ENCODE results near the gene RPS17. TPM values are rescaled to one million over a fixed set of nuclear protein-coding genes. Genes with fewer than 3 reads are reported as not detected.
A peak's percentile ranks its signal among the peaks of the same experiment; 100 is the strongest.

The RPS17 gene
- total RNA-seq: 1,000 to 10,000 TPM in 1 of 2 donors, 100 to 1,000 TPM in 1; 987 to 1,378 TPM

GRCh38 chr15:82540055-82540983 lies at the start of gene RPS17:
Gene RPS17 (minus strand): TSS chr15:82540457. CDS start chr15:82540428, 29 bp downstream.
- Histone ChIP-seq H3K4me3 (peak within 1 kb of the TSS; percentile 59 to 95), H3K36me3 (replicated peaks in 1 of 2; ENCODE audit: insufficient read depth in 1 of 2, low read depth in 2 of 2) (peaks cover 8 to 23% of the 10 kb centered on the region in 2 donors), H3K4me1 (peaks cover 23% of the 10 kb centered on the region), H3K27ac (peak within 1 kb of the TSS; percentile 49 to 87 (median 83)), H3K27me3 (no peaks in the 10 kb centered on the region), H3K9me3 (no peaks in the 10 kb centered on the region)
- TF ChIP-seq POLR2A (IDR thresholded peaks at IDR 0.05): peak; percentile 74 to 97 (median 96)
- peak; percentile 99 to 100 (median 99) for TF ChIP-seq CTCF (IDR thresholded peaks at IDR 0.05)
- DNase-seq (peak; percentile 96 to 98 (median 97)), ATAC-seq (peak; percentile 96)
- 0% methylated on average over 22 to 81 of the region's 81 CpGs for WGBS, 2 donors
- intact Hi-C loops (cut with DNase I): no loop called here

- Histone ChIP-seq H3K27ac (no peak overlapping the region), H3K9me3 (no peaks in the 10 kb centered on the region), H3K36me3 (replicated peaks in 1 of 2; ENCODE audit: insufficient read depth in 1 of 2, low read depth in 2 of 2) (no peaks in the 10 kb centered on the region), H3K27me3 (no peaks in the 10 kb centered on the region), H3K4me3 (no peak overlapping the region), H3K4me1 (no peaks in the 10 kb centered on the region)
- DNase-seq: no peak
- intact Hi-C loops (cut with DNase I): no loop called here
- no peak for TF ChIP-seq CTCF (IDR thresholded peaks at IDR 0.05)
- no peak for TF ChIP-seq POLR2A (IDR thresholded peaks at IDR 0.05)
- 79 to 83% methylated on average over 4 of the region's 4 CpGs for WGBS, 2 donors
- no peak for ATAC-seq
These were observed 47.5 kb upstream of the RPS17 start for GRCh38 chr15:82587805-82588204.

GRCh38 chr15:82585072-82585471 lies 44.8 kb upstream of the RPS17 start:
- WGBS, 2 donors: 39 to 49% methylated on average over 3 of the region's 3 CpGs
- no peak overlapping the region for H3K4me3 ChIP-seq
- intact Hi-C loops (cut with DNase I): no loop called here
- H3K36me3 ChIP-seq (replicated peaks in 1 of 2; ENCODE audit: insufficient read depth in 1 of 2, low read depth in 2 of 2): no peaks in the 10 kb centered on the region
- no peak overlapping the region for H3K27ac ChIP-seq
- TF ChIP-seq CTCF (IDR thresholded peaks at IDR 0.05) (peak in 3 of 7 experiments; percentile 21 to 47 (median 33)), POLR2A (IDR thresholded peaks at IDR 0.05) (no peak)
- no peaks in the 10 kb centered on the region for H3K9me3 ChIP-seq
- DNase-seq (peak in 1 of 4 donors; percentile 26), ATAC-seq (no peak)
- no peaks in the 10 kb centered on the region for H3K27me3 ChIP-seq
- H3K4me1 ChIP-seq: no peaks in the 10 kb centered on the region

GRCh38 chr15:82580713-82581112 lies 40.5 kb upstream of the RPS17 start:
- intact Hi-C loops (cut with DNase I): no loop called here
- DNase-seq: no peak
- 63 to 89% methylated on average over 2 of the region's 2 CpGs for WGBS, 2 donors
- H3K27me3 ChIP-seq: no peaks in the 10 kb centered on the region
- no peaks in the 10 kb centered on the region for H3K36me3 ChIP-seq (replicated peaks in 1 of 2; ENCODE audit: insufficient read depth in 1 of 2, low read depth in 2 of 2)
- no peaks in the 10 kb centered on the region for H3K9me3 ChIP-seq
- TF ChIP-seq POLR2A (IDR thresholded peaks at IDR 0.05) (no peak), CTCF (IDR thresholded peaks at IDR 0.05) (no peak)
- ATAC-seq: no peak
- H3K4me1 ChIP-seq: no peaks in the 10 kb centered on the region
- H3K27ac ChIP-seq: no peak overlapping the region
- H3K4me3 ChIP-seq: no peak overlapping the region
